ENCODE measurements around the gene UBN1. TPM values are rescaled to one million over a fixed set of nuclear protein-coding genes. Genes with fewer than 3 reads are reported as not detected.

Gene UBN1
- total and polyA plus RNA-seq, 10 of the 15 experiments (the other 5 are each of a cell fraction or from before 2014, with no cell fraction given): 2.1 to 32.5 (median 13.9) TPM

GRCh38 chr16:4880006-4880580 lies 32.8 kb downstream of the UBN1 start (continued):
- TF ChIP-seq RELB (IDR thresholded peaks at IDR 0.05; ENCODE audit: low read depth): no peak

- Histone ChIP-seq H3K9me3 (replicated peaks; ENCODE audit: control insufficient read depth, insufficient read depth, low read length) (no peaks in the 10 kb centered on the region), H3K4me1 (ENCODE audit: control insufficient read depth, insufficient read depth, low read length) (no peaks in the 10 kb centered on the region), H3K9ac (ENCODE audit: control insufficient read depth, insufficient read depth, low read length) (no peak overlapping the region), H3K27me3 (replicated peaks in 1 of 2; ENCODE audit: control insufficient read depth in 2 of 2, insufficient read depth in 2 of 2, low read length in 1 of 2) (no peaks in the 10 kb centered on the region), H3K27ac (ENCODE audit: control insufficient read depth, insufficient read depth) (no peak overlapping the region), H3K4me3 (no peak overlapping the region), H3K36me3 (ENCODE audit: control insufficient read depth in 2 of 2, insufficient read depth in 2 of 2, low read length in 1 of 2) (peaks cover 14 to 24% of the 10 kb centered on the region in 2 experiments), H3K4me2 (ENCODE audit: control insufficient read depth, insufficient read depth) (no peak overlapping the region), H4K20me1 (ENCODE audit: control insufficient read depth, insufficient read depth) (no peaks in the 10 kb centered on the region), H3K79me2 (ENCODE audit: control insufficient read depth, insufficient read depth, low read length) (no peaks in the 10 kb centered on the region), H2AFZ (ENCODE audit: control insufficient read depth, low read depth, low read length) (no peak overlapping the region)
- in situ Hi-C loops (cut with MboI): no loop called here
- ChIA-PET CTCF (no interaction called here), RAD21 (ENCODE audit: unreplicated experiment) (no interaction called here), POLR2A (no interaction called here), SMC1A (ENCODE audit: uncharacterized antibody, unreplicated experiment) (no interaction called here)
- 76% methylated on average over 14 of the region's 14 CpGs for WGBS (ENCODE audit: insufficient coverage, insufficient replicate concordance, low lambda C conversion rate, missing lambda C conversion rate)
- BruUV-seq (replicated peaks): no TSS peak
- FAIRE-seq: no peak
- no peak for DNase-seq (ENCODE audit: low read depth, low spot score)
- ATAC-seq: no peak
- intact Hi-C loops (cut with micrococcal nuclease; ENCODE audit: unreplicated experiment): no loop called here
- TF ChIP-seq, protein P1, sequence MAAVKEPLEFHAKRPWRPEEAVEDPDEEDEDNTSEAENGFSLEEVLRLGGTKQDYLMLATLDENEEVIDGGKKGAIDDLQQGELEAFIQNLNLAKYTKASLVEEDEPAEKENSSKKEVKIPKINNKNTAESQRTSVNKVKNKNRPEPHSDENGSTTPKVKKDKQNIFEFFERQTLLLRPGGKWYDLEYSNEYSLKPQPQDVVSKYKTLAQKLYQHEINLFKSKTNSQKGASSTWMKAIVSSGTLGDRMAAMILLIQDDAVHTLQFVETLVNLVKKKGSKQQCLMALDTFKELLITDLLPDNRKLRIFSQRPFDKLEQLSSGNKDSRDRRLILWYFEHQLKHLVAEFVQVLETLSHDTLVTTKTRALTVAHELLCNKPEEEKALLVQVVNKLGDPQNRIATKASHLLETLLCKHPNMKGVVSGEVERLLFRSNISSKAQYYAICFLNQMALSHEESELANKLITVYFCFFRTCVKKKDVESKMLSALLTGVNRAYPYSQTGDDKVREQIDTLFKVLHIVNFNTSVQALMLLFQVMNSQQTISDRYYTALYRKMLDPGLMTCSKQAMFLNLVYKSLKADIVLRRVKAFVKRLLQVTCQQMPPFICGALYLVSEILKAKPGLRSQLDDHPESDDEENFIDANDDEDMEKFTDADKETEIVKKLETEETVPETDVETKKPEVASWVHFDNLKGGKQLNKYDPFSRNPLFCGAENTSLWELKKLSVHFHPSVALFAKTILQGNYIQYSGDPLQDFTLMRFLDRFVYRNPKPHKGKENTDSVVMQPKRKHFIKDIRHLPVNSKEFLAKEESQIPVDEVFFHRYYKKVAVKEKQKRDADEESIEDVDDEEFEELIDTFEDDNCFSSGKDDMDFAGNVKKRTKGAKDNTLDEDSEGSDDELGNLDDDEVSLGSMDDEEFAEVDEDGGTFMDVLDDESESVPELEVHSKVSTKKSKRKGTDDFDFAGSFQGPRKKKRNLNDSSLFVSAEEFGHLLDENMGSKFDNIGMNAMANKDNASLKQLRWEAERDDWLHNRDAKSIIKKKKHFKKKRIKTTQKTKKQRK (IDR thresholded peaks at IDR 0.05; ENCODE audit: low read depth, low read length): no peak
- TF ChIP-seq YBX1 (IDR thresholded peaks at IDR 0.05) (no peak), BCLAF1 (IDR thresholded peaks at IDR 0.05) (no peak), KDM1A (IDR thresholded peaks at IDR 0.05; ENCODE audit: borderline replicate concordance) (no peak), POLR2AphosphoS5 (IDR thresholded peaks at IDR 0.05; ENCODE audit: low read length) (no peak), MTA2 (IDR thresholded peaks at IDR 0.05; ENCODE audit: low read depth) (no peak), IRF3 (IDR thresholded peaks at IDR 0.05) (no peak), SUZ12 (IDR thresholded peaks at IDR 0.05; ENCODE audit: unreplicated experiment) (no peak), NFYB (IDR thresholded peaks at IDR 0.05; ENCODE audit: insufficient read depth, low read depth, low read length) (no peak)
- TF ChIP-seq, protein P2, sequence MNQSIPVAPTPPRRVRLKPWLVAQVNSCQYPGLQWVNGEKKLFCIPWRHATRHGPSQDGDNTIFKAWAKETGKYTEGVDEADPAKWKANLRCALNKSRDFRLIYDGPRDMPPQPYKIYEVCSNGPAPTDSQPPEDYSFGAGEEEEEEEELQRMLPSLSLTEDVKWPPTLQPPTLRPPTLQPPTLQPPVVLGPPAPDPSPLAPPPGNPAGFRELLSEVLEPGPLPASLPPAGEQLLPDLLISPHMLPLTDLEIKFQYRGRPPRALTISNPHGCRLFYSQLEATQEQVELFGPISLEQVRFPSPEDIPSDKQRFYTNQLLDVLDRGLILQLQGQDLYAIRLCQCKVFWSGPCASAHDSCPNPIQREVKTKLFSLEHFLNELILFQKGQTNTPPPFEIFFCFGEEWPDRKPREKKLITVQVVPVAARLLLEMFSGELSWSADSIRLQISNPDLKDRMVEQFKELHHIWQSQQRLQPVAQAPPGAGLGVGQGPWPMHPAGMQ (IDR thresholded peaks at IDR 0.05; ENCODE audit: borderline replicate concordance): no peak
Measured at GRCh38 chr16:4882000-4882632, 34.8 kb downstream of the UBN1 start.
